GM18907 (cell line): ENCODE data around the gene KCNT1.

Source experiments
- ATAC-seq: cut with Tn5 transposase; IDR thresholded peaks from one replicate; pipeline ENCODE4 v1.9.1; 2021; ENCODE audit warnings: mild to moderate bottlenecking, moderate library complexity; ENCODE audit not compliant: unreplicated experiment

KCNT1 gene

GRCh38 chr9:135744333-135745070 lies 42.5 kb downstream of the KCNT1 start:
- ATAC-seq: no peak

- ATAC-seq: no peak
Observed at GRCh38 chr9:135745189-135745588, 43.2 kb downstream of the KCNT1 start.

- no peak for ATAC-seq
Observed at GRCh38 chr9:135745686-135746324, 43.8 kb downstream of the KCNT1 start.

- no peak for ATAC-seq
Observed at GRCh38 chr9:135746565-135746964, 44.6 kb downstream of the KCNT1 start.

- no peak for ATAC-seq
Observed at GRCh38 chr9:135747311-135747710, 45.3 kb downstream of the KCNT1 start.

GRCh38 chr9:135748676-135749075 lies 46.7 kb downstream of the KCNT1 start:
- ATAC-seq: no peak

- ATAC-seq: no peak
Observed at GRCh38 chr9:135749171-135750045, 47.4 kb downstream of the KCNT1 start.

GRCh38 chr9:135750786-135751185 lies 48.8 kb downstream of the KCNT1 start:
- no peak for ATAC-seq

GRCh38 chr9:135751501-135751900 lies 49.5 kb downstream of the KCNT1 start:
- ATAC-seq: no peak

- no peak for ATAC-seq
Observed at GRCh38 chr9:135752281-135753204, 50.6 kb downstream of the KCNT1 start.

- ATAC-seq: no peak
Observed at GRCh38 chr9:135753391-135754105, 51.6 kb downstream of the KCNT1 start.

- ATAC-seq: no peak
Observed at GRCh38 chr9:135756576-135756975, 54.6 kb downstream of the KCNT1 start.

- ATAC-seq: no peak
Observed at GRCh38 chr9:135757356-135757755, 55.4 kb downstream of the KCNT1 start.

GRCh38 chr9:135758056-135758455 lies 56.1 kb downstream of the KCNT1 start:
- ATAC-seq: no peak

GRCh38 chr9:135758870-135759269 lies 56.9 kb downstream of the KCNT1 start:
- no peak for ATAC-seq

- ATAC-seq: no peak
Observed at GRCh38 chr9:135759676-135760300, 57.8 kb downstream of the KCNT1 start.

GRCh38 chr9:135760465-135760864 lies 58.5 kb downstream of the KCNT1 start:
- ATAC-seq: no peak

- ATAC-seq: no peak
Observed at GRCh38 chr9:135761150-135761844, 59.3 kb downstream of the KCNT1 start.

- ATAC-seq: no peak
Observed at GRCh38 chr9:135761845-135762168, 59.8 kb downstream of the KCNT1 start.
